PC-3 (cell line): ENCODE data around the gene SLC8A1. TPM values are rescaled to one million over a fixed set of nuclear protein-coding genes. Genes with fewer than 3 reads are reported as not detected.

ENCODE experiments used
- ATAC-seq: fragments of 200-7000 bp; cut with Tn5 transposase; 2 replicates; pipeline ENCODE4 v1.9.1; 2020; ENCODE audit warnings: mild to moderate bottlenecking, moderate library complexity
- BruUV-seq: library from RNA; stranded (reverse); fragments of 400-500 nt; replicated peaks from 2 replicates; lab custom pipeline; 2021; lab: Mats Ljungman, UMichigan
- CTCF ChIA-PET: fragments of 300-600 bp; sonication (Branson Sonifier 250); formaldehyde crosslinking; loops from one replicate; lab custom pipeline; 2022; ENCODE audit warnings: antibody characterized with exemption; lab: Charles Lee
- POLR2A ChIA-PET: fragments of 300-600 bp; sonication (Branson Sonifier 250); formaldehyde crosslinking; loops from one replicate; lab custom pipeline; 2022; ENCODE audit warnings: antibody characterized with exemption; ENCODE audit not compliant: unreplicated experiment; lab: Charles Lee
- DNase-seq: peaks from one replicate; pipeline ENCODE4 v3.0.0-alpha.2; 2015
- H2AFZ ChIP-seq: fragments of 300-600 bp; sonication (generic); 2 replicates; pipeline ENCODE4 v1.6.0; 2016; ENCODE audit warnings: antibody characterized with exemption, low read length
- H3F3A ChIP-seq: fragments of 300-600 bp; sonication (generic); one replicate; pipeline ENCODE4 v1.6.0; 2017; ENCODE audit warnings: antibody characterized with exemption, low read length, control low read depth, mild to moderate bottlenecking; ENCODE audit not compliant: unreplicated experiment
- H3K27ac ChIP-seq: fragments of 300-600 bp; sonication (generic); 2 replicates; pipeline ENCODE4 v1.5.1; 2016; ENCODE audit warnings: mild to moderate bottlenecking, low read length
- H3K27me3 ChIP-seq: fragments of 300-600 bp; sonication (generic); 2 replicates; pipeline ENCODE4 v1.6.1; 2016; ENCODE audit warnings: low read length, mixed read lengths
- H3K36me3 ChIP-seq: fragments of 300-600 bp; sonication (generic); 2 replicates; pipeline ENCODE4 v1.6.1; 2016; ENCODE audit warnings: low read depth, mixed run types, low read length, mixed read lengths
- H3K4me1 ChIP-seq: fragments of 300-600 bp; sonication (generic); 2 replicates; pipeline ENCODE4 v1.5.1; 2016; ENCODE audit warnings: low read length; ENCODE audit not compliant: insufficient read depth
- H3K4me2 ChIP-seq: fragments of 300-600 bp; sonication (generic); 2 replicates; pipeline ENCODE4 v1.6.0; 2016; ENCODE audit warnings: low read length
- H3K4me3 ChIP-seq: fragments of 300-600 bp; sonication (generic); 2 replicates; pipeline ENCODE4 v1.5.1; 2016; ENCODE audit warnings: mild to moderate bottlenecking, low read length, mixed read lengths
- H3K79me2 ChIP-seq: fragments of 300-600 bp; sonication (generic); 2 replicates; pipeline ENCODE4 v1.6.1; 2017; ENCODE audit warnings: low read length, mixed read lengths
- H3K9ac ChIP-seq: fragments of 300-600 bp; sonication (generic); 2 replicates; pipeline ENCODE4 v1.6.0; 2016; ENCODE audit warnings: mild to moderate bottlenecking, low read length
- H3K9me2 ChIP-seq: fragments of 300-600 bp; sonication (generic); replicated peaks from 2 replicates; pipeline ENCODE4 v1.6.1; 2016; ENCODE audit warnings: mixed run types, low read length, mixed read lengths
- H3K9me3 ChIP-seq: fragments of 300-600 bp; sonication (generic); 2 replicates; pipeline ENCODE4 v1.6.1; 2016; ENCODE audit warnings: low read length, mixed read lengths
- H4K20me1 ChIP-seq: fragments of 300-600 bp; sonication (generic); 2 replicates; pipeline ENCODE4 v1.6.1; 2016; ENCODE audit warnings: low read length, mixed read lengths
- EZH2 ChIP-seq: fragments of 300-600 bp; sonication (generic); IDR thresholded peaks from one replicate; pipeline ENCODE4 v1.6.1; 2017; ENCODE audit warnings: antibody characterized with exemption, mild to moderate bottlenecking, low read length; ENCODE audit not compliant: unreplicated experiment
- EZH2phosphoT487 ChIP-seq: fragments of 300-600 bp; sonication (generic); IDR thresholded peaks from 2 replicates; pipeline ENCODE4 v1.6.1; 2018; ENCODE audit warnings: mild to moderate bottlenecking, antibody characterized with exemption, low read length, borderline replicate concordance
- intact Hi-C: fragments of 100-400 bp; cut with micrococcal nuclease; formaldehyde crosslinking; loops from 2 replicates; pipeline ENCODE4 v1.9.0; 2023
- total RNA-seq: library from RNA; depleted of rRNA; stranded (reverse); fragments of >200 nt; gene quantifications from 2 replicates; pipeline ENCODE4 v1.2.3, GENCODE V29; 2014
- TF ChIP-seq, protein P1 (sequence below): fragments of 300-600 bp; sonication (generic); conservative IDR thresholded peaks from 2 replicates; pipeline ENCODE4 v1.5.1; 2017; ENCODE audit warnings: antibody characterized with exemption, low read depth, mild to moderate bottlenecking, low read length

The SLC8A1 gene
- total RNA-seq, 1 experiment from 2014 or later: 1.3 TPM

DNA sequence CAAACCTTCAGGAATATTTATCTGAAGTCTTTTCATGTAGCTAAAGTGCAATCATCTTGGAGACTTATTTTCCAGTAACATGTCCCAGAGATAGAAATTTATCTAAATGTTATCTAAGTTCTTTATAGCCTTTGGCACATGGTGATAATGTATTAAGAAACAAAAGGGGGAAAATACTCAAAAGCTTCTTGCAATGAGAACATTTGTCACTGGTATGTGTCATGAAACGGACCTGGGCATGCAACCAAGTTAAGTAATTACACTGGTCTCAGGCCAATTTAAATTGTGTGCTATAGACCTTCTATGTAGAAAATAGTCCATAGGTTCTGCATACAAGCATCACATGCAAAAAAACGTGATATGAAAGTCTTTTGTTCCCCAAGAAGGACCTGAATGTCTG, 136.2 kb downstream of the SLC8A1 start:
- H3K9me3 ChIP-seq: no peaks in the 10 kb centered on the region
- intact Hi-C loops: no loop called here
- H3K9ac ChIP-seq: no peak overlapping the region
- ATAC-seq (peak; percentile 58), DNase-seq (peak; percentile 71)
- H3K27ac ChIP-seq: no peak overlapping the region
- CTCF ChIA-PET: no interaction called here
- H3F3A ChIP-seq: no peaks in the 10 kb centered on the region
- no peak overlapping the region for H3K4me3 ChIP-seq
- no peaks in the 10 kb centered on the region for H3K9me2 ChIP-seq
- no peak overlapping the region for H3K4me2 ChIP-seq
- H3K36me3 ChIP-seq: no peaks in the 10 kb centered on the region
- H4K20me1 ChIP-seq: no peaks in the 10 kb centered on the region
- POLR2A ChIA-PET: no interaction called here
- H3K79me2 ChIP-seq: no peaks in the 10 kb centered on the region
- no peak overlapping the region for H2AFZ ChIP-seq
- peaks cover 22% of the 10 kb centered on the region for H3K4me1 ChIP-seq
- BruUV-seq: no TSS peak
- H3K27me3 ChIP-seq: no peaks in the 10 kb centered on the region
- TF ChIP-seq EZH2phosphoT487: no peak
- TF ChIP-seq, protein P1, sequence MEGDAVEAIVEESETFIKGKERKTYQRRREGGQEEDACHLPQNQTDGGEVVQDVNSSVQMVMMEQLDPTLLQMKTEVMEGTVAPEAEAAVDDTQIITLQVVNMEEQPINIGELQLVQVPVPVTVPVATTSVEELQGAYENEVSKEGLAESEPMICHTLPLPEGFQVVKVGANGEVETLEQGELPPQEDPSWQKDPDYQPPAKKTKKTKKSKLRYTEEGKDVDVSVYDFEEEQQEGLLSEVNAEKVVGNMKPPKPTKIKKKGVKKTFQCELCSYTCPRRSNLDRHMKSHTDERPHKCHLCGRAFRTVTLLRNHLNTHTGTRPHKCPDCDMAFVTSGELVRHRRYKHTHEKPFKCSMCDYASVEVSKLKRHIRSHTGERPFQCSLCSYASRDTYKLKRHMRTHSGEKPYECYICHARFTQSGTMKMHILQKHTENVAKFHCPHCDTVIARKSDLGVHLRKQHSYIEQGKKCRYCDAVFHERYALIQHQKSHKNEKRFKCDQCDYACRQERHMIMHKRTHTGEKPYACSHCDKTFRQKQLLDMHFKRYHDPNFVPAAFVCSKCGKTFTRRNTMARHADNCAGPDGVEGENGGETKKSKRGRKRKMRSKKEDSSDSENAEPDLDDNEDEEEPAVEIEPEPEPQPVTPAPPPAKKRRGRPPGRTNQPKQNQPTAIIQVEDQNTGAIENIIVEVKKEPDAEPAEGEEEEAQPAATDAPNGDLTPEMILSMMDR: no peak
- no peak for TF ChIP-seq EZH2

DNA sequence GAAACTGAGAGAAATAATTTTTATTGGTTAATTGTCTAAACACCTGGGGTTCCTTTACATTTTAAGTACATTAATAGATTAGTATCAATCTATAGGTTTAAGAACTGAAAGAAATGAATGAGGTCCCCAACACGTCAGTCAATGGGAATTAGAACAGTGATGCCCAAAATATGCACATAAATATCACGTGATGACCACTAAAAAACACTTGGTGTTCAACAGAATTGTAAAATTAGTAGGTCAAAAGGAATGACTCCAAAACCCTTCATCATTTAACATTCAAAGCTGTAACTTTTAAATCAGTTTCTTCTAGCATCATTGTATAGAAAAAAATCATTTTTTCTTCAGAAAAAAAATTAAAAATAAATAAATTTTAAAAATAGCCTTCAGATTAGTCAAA, 140.9 kb downstream of the SLC8A1 start:
- no peaks in the 10 kb centered on the region for H4K20me1 ChIP-seq
- no peaks in the 10 kb centered on the region for H3K79me2 ChIP-seq
- no peaks in the 10 kb centered on the region for H3K9me2 ChIP-seq
- no peak overlapping the region for H2AFZ ChIP-seq
- TF ChIP-seq EZH2: no peak
- TF ChIP-seq, protein P1: no peak
- no peak for TF ChIP-seq EZH2phosphoT487
- H3F3A ChIP-seq: no peaks in the 10 kb centered on the region
- peaks cover 3% of the 10 kb centered on the region; the same call in 1 of the 2 replicates for H3K4me1 ChIP-seq
- no peaks in the 10 kb centered on the region for H3K9me3 ChIP-seq
- POLR2A ChIA-PET: no interaction called here
- H3K27me3 ChIP-seq: no peaks in the 10 kb centered on the region
- no peak overlapping the region for H3K4me2 ChIP-seq
- H3K27ac ChIP-seq: no peak overlapping the region
- BruUV-seq: no TSS peak
- intact Hi-C loops: no loop called here
- no peak for ATAC-seq
- CTCF ChIA-PET: no interaction called here
- no peaks in the 10 kb centered on the region for H3K36me3 ChIP-seq
- no peak overlapping the region for H3K4me3 ChIP-seq
- DNase-seq: no peak
- no peak overlapping the region for H3K9ac ChIP-seq

DNA sequence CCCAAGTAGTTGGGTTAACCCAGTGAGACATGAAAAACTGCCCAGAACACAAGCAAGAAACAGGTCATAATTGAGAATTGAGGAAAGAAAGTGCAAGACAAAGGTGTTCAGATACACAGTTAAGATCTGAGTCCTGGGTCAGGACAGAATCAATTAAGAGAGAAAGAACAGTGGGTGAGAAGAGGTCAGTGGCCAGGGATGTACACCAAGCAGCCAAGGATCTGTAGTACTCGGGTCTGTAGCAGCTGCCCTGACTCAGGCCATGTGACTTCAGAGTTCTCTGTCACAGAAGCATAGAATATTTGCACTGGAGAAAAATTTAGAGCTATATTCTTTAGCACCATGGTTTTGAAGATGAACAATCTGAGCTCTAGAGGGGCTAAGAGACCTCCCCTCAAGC, 141.6 kb downstream of the SLC8A1 start:
- H3K27ac ChIP-seq: no peak overlapping the region
- no peaks in the 10 kb centered on the region for H3K4me1 ChIP-seq
- H3K9me2 ChIP-seq: no peaks in the 10 kb centered on the region
- no peak overlapping the region for H2AFZ ChIP-seq
- DNase-seq: no peak
- ATAC-seq: no peak
- POLR2A ChIA-PET: no interaction called here
- no peaks in the 10 kb centered on the region for H3K79me2 ChIP-seq
- intact Hi-C loops: no loop called here
- TF ChIP-seq EZH2 (no peak), EZH2phosphoT487 (no peak)
- TF ChIP-seq, protein P1: no peak
- no TSS peak for BruUV-seq
- no peak overlapping the region for H3K9ac ChIP-seq
- CTCF ChIA-PET: no interaction called here
- H3K4me2 ChIP-seq: no peak overlapping the region
- no peaks in the 10 kb centered on the region for H4K20me1 ChIP-seq
- no peaks in the 10 kb centered on the region for H3F3A ChIP-seq
- no peak overlapping the region for H3K4me3 ChIP-seq
- no peaks in the 10 kb centered on the region for H3K36me3 ChIP-seq
- no peaks in the 10 kb centered on the region for H3K27me3 ChIP-seq
- no peaks in the 10 kb centered on the region for H3K9me3 ChIP-seq
